Progenitor cell of endocrine pancreas (in vitro differentiated cells): Measurements from ENCODE around the gene MDH1B. TPM values are rescaled to one million over a fixed set of nuclear protein-coding genes. Genes with fewer than 3 reads are reported as not detected.
"Not testable (repeated sequence)": the region's sequence is repeated elsewhere in the genome, so short reads cannot be mapped to it uniquely, and the experiment has no call there.

Source experiments
- DNase-seq: peaks from one replicate; pipeline ENCODE4 v3.0.0; 2021; ENCODE audit warnings: low spot score; ENCODE audit not compliant: unreplicated experiment
- H3K27ac Mint-ChIP-seq: 2 replicates; pipeline ENCODE4 v1.8.0; 2021; ENCODE audit warnings: mild to moderate bottlenecking, moderate library complexity, mixed read lengths
- H3K27me3 Mint-ChIP-seq: 2 replicates; pipeline ENCODE4 v1.8.0; 2021; ENCODE audit warnings: mixed read lengths
- H3K36me3 Mint-ChIP-seq: 2 replicates; pipeline ENCODE4 v1.8.0; 2022; ENCODE audit warnings: mixed read lengths; ENCODE audit not compliant: insufficient read depth
- H3K4me1 Mint-ChIP-seq: 2 replicates; pipeline ENCODE4 v1.8.0; 2021; ENCODE audit warnings: low read depth, mixed read lengths
- H3K4me3 Mint-ChIP-seq: 2 replicates; pipeline ENCODE4 v1.8.0; 2021; ENCODE audit warnings: low read depth, mild to moderate bottlenecking, moderate library complexity, mixed read lengths
- H3K9me3 Mint-ChIP-seq: 2 replicates; pipeline ENCODE4 v1.8.0; 2021; ENCODE audit warnings: low read depth, mixed read lengths
- long read RNA-seq: library from polyadenylated mRNA; unstranded; transcript quantifications from one replicate; pipeline ENCODE4 v2.0.0, GENCODE V29; 2020
- total RNA-seq: library from RNA; stranded (reverse); gene quantifications from 2 replicates; pipeline ENCODE4 v1.2.1, GENCODE V29; 2021
- TF ChIP-seq, protein P1 (sequence below): fragments of 200-600 bp; sonication (generic); IDR thresholded peaks from one replicate; pipeline ENCODE4 v1.5.0; 2021; ENCODE audit warnings: antibody characterized with exemption, mild to moderate bottlenecking; ENCODE audit not compliant: unreplicated experiment

MDH1B gene
- total RNA-seq: 2.8 and 3.0 TPM in 2 replicates
- long read RNA-seq, partial matches to known transcripts: 2 of 14 reads
- long read RNA-seq, other reads (novel, unspliced or antisense): 4 of 14 reads

DNA sequence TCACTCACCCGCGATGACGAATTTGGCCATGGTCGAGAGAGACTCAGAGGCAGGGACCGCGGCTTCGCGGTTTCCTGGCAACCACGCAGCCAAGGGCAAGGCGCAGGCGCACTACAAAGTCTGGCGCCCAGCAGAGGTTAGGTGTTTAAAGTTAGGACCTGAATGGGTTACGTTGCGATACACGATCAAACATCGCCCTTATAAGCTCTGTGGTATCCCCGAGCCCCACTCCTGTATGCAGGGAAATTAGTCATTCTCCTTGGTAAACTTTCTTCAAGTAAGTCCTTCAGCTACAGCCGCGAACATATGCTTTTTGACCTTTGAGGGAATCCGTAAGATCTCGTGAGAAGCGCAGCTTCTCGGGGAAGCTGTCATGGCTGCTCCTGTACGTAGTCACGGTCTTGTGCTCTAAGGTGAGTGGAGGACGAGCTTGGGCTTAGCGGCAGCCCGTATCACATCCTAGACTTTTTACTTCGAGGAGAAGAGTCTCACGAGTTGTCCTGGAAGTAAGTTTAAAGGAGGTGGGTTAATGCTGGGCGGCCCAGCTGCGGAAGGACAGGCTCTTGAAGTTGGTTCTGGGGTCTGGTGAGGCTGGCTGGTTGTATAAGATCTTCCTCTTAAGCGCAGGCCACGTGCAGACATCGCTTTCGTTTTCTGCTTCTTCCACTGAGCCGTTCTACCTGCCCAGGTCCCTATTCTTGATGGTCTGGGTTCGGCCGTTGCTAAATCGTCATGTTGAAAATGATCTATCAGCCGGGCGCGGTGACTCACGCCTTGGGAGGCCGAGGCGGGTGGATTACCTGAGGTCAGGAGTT is at the start of gene MDH1B, which contains the start of gene FASTKD2:
Gene MDH1B, minus strand, starts transcription at position 87 of the 815 bp plus-strand sequence. Its CDS starts 57 bp downstream, at position 30.
Gene FASTKD2, plus strand, starts transcription at position 365 of the 815 bp plus-strand sequence. CDS start 1,088 bp downstream, outside the sequence.
- peak within 1 kb of the TSS; percentile 98 for H3K27ac Mint-ChIP-seq
- DNase-seq: peak; percentile 55
- no peaks in the 10 kb centered on the region for H3K9me3 Mint-ChIP-seq
- peaks cover 4% of the 10 kb centered on the region for H3K4me1 Mint-ChIP-seq
- TF ChIP-seq, protein P1, sequence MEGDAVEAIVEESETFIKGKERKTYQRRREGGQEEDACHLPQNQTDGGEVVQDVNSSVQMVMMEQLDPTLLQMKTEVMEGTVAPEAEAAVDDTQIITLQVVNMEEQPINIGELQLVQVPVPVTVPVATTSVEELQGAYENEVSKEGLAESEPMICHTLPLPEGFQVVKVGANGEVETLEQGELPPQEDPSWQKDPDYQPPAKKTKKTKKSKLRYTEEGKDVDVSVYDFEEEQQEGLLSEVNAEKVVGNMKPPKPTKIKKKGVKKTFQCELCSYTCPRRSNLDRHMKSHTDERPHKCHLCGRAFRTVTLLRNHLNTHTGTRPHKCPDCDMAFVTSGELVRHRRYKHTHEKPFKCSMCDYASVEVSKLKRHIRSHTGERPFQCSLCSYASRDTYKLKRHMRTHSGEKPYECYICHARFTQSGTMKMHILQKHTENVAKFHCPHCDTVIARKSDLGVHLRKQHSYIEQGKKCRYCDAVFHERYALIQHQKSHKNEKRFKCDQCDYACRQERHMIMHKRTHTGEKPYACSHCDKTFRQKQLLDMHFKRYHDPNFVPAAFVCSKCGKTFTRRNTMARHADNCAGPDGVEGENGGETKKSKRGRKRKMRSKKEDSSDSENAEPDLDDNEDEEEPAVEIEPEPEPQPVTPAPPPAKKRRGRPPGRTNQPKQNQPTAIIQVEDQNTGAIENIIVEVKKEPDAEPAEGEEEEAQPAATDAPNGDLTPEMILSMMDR: no peak
- H3K36me3 Mint-ChIP-seq: peaks cover 12% of the 10 kb centered on the region
- H3K27me3 Mint-ChIP-seq: no peaks in the 10 kb centered on the region
- H3K4me3 Mint-ChIP-seq: peak within 1 kb of the TSS; percentile 94

DNA sequence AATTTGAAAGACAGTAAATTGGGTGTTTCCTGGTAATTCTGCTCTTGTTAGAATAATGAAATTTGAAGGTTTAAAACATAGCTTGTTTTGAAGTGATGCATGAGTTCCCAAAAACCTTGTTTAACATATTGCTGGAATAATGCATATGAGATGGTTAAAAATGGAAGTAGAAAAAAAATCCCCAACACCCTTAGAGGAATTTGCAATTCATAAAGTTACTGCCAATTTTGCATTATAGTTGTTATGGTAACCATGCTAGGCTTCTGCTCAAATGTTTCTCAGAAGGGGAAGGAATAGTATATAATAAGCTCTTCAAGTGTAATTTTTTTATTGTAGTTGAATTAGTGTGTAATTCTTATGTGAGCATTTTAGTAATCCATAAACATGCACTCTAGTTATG is 49.4 kb upstream of the MDH1B start:
- Mint-ChIP-seq H3K27ac (no peak overlapping the region), H3K36me3 (no peaks in the 10 kb centered on the region), H3K9me3 (no peaks in the 10 kb centered on the region), H3K4me3 (no peak overlapping the region), H3K27me3 (peaks cover 42% of the 10 kb centered on the region), H3K4me1 (no peaks in the 10 kb centered on the region)
- TF ChIP-seq, protein P1: no peak
- no peak for DNase-seq

DNA sequence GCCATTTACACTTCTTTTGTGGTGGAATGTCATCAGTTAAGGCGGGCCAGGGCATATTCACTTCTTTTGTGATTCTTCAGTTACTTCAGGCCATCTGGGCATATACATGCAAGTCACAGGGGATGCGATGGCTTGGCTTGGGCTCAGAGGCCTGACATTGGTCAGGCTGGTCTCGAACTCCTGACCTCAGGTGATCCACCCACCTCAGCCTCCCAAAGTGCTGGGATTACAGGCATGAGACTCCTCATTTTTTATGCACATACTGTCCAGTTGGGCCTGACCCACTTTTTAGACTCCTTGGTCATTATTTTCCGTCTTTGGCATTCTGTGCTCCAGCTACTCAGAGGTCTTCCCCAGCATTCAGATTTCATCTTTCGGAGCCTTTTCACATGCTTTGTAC is 47.3 kb upstream of the MDH1B start:
- DNase-seq, H3K9me3 Mint-ChIP-seq, H3K36me3 Mint-ChIP-seq, H3K27ac Mint-ChIP-seq, H3K4me3 Mint-ChIP-seq, H3K4me1 Mint-ChIP-seq: not testable (repeated sequence)
- H3K27me3 Mint-ChIP-seq: peaks cover 59% of the 10 kb centered on the region

DNA sequence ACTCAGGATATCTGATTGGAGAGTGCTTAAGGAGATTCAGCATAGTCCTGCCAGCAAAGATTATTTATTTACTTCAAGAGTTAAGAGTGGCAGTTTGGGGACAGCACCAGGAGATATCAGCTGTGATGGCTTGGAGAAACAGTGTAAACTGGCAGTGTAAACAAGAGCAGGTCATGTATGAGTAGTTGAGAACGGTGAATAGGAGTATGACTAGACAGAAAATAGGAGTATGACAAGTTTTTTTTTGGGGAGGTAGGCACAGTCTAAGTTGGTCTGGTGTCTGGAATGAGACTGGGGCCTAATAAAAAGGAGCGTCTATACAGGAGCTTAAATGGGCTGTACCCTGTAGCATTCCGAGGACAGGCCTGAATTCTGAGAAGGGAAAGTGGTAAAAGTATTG is 42.5 kb upstream of the MDH1B start:
- H3K4me1 Mint-ChIP-seq, H3K36me3 Mint-ChIP-seq, H3K9me3 Mint-ChIP-seq, DNase-seq, H3K27ac Mint-ChIP-seq, H3K4me3 Mint-ChIP-seq: not testable (repeated sequence)
- peaks cover 49% of the 10 kb centered on the region for H3K27me3 Mint-ChIP-seq

DNA sequence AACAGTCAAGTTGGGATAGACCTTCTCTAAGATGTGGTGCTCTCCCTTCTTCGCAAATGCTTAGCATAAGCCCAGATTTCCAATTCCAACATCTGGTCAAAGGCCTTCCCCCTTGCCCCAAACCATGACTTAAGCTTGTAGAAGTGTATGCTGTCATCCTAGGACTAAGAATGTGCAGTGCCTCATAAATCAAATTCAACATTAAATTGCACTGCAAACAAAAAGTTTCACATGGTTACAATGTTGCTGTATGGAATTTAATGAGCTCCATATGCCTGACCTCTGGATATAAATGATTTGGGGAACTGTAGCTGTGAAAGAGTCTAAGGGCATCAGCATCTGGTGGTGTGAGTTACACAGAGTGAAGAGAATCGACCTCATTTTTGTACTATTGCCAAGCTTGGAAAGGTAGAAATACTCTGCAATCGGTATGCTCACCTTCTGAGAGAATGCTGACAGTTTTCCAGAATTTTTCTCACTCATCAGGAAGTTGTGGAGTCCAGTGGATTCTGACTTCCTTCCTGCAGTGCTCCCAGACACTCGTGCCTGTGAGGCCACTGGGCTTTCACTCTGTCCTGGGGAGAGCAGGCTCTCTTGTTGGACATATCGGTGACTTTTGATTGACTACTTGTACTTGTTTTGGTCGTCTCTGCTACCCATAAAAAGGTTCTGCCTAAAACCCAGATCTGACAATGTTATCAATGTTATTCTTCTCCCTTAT is 40.9 kb upstream of the MDH1B start:
- DNase-seq: no peak
- Mint-ChIP-seq H3K27ac (no peak overlapping the region), H3K36me3 (no peaks in the 10 kb centered on the region), H3K27me3 (peaks cover 36% of the 10 kb centered on the region), H3K4me3 (no peak overlapping the region), H3K4me1 (peaks cover 3% of the 10 kb centered on the region), H3K9me3 (no peaks in the 10 kb centered on the region)
- TF ChIP-seq, protein P1: no peak

DNA sequence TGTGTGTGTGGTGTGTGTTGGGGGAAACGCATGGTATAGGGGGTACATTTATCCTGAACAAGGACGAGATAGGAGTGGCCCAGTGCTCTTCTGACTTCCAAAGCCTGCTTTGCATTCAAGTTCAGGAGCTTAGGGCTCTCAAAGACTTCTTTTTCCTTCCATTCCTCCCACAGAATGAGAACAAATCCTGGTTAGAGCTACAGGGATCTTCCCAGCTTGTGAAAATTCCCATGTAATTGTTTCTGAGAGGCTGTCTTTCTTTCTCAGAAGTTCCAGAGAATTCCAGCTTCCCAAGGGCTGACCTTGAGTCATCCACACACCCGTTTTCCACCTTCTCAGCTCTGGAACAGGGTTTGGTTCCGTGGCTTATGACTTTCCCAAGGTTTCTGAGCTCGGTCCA is 39.2 kb upstream of the MDH1B start:
- H3K4me3 Mint-ChIP-seq: no peak overlapping the region
- H3K9me3 Mint-ChIP-seq: no peaks in the 10 kb centered on the region
- TF ChIP-seq, protein P1: no peak
- peaks cover 19% of the 10 kb centered on the region for H3K27me3 Mint-ChIP-seq
- no peak overlapping the region for H3K27ac Mint-ChIP-seq
- peaks cover 6% of the 10 kb centered on the region for H3K4me1 Mint-ChIP-seq
- no peak for DNase-seq
- no peaks in the 10 kb centered on the region for H3K36me3 Mint-ChIP-seq
